GM21723 (cell line): ENCODE measurements around the gene FGB.

ENCODE experiments used
- ATAC-seq: cut with Tn5 transposase; IDR thresholded peaks from one replicate; pipeline ENCODE4 v1.9.1; 2021; ENCODE audit warnings: mild to moderate bottlenecking, moderate library complexity; ENCODE audit not compliant: unreplicated experiment

FGB gene

GRCh38 chr4:154562697-154563254 is at the start of gene FGB:
Gene FGB, plus strand, starts transcription at chr4:154563011. Its CDS starts 8 bp downstream, at chr4:154563019.
- ATAC-seq: no peak

- ATAC-seq: no peak
Observed at GRCh38 chr4:154516318-154517029, 46.3 kb upstream of the FGB start.

GRCh38 chr4:154517591-154517990 is 45.2 kb upstream of the FGB start:
- ATAC-seq: no peak

DNA sequence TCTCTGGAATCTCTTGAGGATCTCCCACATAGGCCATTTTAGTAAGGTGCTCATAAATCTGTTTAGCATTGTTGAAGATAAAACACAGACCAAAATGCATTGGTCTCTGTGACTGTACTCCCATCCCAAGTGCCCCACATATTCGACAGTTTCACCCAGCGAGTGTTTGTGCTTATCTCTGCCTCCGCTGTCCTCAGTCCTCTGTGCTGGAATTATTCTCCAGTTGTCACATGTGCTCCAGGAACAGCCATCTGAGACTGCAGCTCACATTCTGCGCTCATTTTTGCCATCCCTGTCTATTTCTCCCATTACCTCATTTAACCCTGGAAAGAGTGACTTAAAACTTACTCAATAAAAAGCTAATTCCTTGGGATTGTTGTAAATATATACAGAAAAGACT is 43.6 kb upstream of the FGB start:
- no peak for ATAC-seq

- ATAC-seq: no peak
Observed at GRCh38 chr4:154521607-154522006, 41.2 kb upstream of the FGB start.

- ATAC-seq: no peak
Observed at GRCh38 chr4:154526151-154526550, 36.7 kb upstream of the FGB start.

DNA sequence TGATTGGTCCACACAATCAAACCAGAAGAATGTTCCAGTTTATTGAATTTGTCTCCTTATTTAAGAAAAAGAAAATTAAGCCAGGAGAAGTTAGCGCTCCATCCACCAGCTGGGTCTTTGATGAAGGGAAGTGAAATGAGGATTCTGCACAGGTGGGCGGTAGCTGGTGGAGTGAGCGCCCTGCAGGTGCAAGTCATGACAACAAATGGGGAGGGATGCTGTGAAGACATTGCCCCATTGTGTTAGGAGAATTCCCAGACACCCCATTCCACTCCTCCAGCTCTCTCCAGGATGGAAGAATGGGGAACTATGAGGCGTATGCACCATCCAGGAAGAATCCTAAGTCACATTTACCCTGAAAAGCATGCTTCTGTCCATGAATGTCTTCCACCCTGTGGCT is 35.5 kb upstream of the FGB start:
- ATAC-seq: no peak

DNA sequence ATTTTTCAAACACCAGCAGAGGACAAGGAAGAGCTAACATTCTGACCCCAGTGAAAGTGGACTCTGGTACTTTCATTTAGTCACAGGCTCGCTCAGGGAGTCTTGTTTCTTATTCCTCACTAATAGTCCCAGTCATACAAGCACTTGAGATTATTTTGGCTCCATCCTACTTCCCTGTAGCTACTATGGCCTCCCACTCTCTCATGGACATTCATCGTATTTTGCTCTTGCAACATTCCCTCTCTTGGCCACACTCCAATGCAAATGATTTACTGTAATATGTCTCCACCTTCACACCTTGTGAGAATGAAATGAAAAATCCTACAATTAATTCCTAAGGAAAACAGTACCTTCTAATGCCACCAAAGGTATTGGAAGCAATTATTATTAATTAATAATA is 33.9 kb upstream of the FGB start:
- no peak for ATAC-seq

DNA sequence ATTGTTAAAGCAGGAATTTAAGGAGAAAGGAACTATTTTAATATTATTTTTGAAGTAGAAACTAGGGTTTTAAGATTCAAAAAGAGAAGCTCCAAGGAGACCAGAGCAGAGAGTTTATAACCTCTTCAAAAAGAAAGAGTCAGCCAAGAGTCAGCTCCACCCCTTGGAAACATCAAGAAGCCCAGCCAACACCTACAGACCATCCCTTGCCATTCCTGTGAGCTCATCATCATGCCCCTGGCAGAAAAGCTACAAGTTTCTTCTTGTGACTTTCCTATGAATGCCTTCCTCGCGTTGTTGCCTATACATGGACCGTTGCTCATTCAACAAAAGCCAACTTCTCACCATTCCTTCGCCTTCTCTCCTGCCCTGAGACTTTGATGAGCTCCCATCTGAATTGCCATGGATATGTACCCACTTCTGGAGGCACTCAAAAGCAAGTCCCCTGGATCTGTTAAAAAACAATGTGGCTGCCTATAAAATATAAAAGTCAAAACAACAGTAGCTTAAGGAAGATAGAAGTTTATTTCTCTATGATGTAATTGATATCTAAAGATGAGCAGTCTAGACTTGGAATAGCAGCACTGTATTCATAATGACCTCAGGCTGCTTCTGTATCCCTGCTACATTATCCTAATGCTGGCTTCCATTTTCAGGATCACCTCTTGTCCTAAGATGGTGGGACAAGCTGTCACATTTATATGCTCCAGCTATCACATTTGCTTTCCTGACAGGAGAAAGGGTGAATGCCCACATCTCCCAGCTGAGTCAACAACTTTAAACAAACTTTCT is 32.9 kb upstream of the FGB start:
- no peak for ATAC-seq

GRCh38 chr4:154534296-154534695 is 28.5 kb upstream of the FGB start:
- ATAC-seq: no peak

DNA sequence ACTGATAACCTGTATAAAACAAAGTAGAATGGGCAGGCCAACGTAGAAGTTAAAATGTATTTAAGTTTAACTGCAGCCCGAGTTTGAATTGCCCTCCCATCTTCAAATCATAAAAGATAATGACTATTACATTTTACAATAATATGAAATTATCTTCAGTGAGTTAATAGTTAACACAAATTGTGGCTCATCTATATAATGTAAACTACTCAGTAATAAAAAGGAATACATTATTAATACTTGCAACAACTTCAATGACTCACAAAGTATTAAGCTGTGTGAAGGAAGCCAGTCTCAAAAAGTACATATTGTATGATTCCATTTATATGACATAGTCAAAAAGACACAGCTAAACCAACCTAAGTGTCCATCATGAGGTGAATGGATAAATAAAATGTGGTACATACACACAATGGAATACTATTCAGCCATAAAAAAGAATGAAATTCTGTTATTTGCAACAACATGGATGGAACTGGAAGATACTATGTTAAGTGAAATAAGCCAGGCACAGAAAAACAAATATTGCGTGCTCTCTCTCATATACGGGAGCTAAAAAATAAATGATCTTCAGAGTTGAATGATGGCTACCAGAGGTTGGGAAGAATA is 20.4 kb upstream of the FGB start:
- ATAC-seq: no peak

GRCh38 chr4:154545689-154546088 is 17.1 kb upstream of the FGB start:
- no peak for ATAC-seq

GRCh38 chr4:154549894-154550790 is 12.7 kb upstream of the FGB start, which contains the start of gene PLRG1:
Gene PLRG1, minus strand, starts transcription at chr4:154550400. Its CDS starts 92 bp downstream, at chr4:154550308.
- peak; percentile 98 for ATAC-seq

DNA sequence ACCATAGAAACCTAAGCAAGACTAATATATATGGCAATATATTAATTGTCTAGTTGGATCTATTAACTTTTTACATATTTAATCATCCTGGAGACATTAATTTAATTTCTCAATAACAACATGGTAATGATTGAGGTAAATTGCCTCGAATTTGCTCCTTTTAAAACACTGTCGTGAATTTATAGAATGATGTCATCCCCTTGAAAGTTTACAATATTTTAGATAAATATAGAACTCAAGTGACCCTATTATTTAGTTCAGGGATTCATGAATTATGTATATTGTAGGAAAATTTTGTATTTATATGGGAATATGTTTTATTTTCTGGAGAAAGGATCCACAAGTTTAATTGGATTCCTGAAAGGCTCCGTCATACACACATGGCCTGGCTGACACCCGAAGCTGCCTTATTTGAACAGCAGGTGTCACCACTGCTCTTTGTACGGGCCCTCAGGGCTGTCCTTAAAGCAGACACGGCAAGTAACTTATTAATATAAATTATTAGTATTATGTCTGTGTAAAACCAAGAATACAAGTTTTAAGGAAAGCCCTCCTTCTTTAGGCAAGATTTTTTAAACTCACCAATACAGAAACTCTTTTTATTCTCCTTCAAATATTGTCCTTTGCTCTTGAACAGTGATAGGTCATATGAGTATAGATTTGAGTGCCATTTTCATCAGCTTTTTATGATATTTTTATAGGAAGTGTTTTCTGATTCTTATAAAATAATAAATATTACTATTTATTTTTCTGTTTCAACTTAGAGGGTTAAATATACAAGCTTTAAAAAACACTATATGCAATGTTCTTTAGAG is 10.7 kb upstream of the FGB start:
- peak; percentile 58 for ATAC-seq

GRCh38 chr4:154559141-154559493 is 3.7 kb upstream of the FGB start:
- ATAC-seq: peak; percentile 10

DNA sequence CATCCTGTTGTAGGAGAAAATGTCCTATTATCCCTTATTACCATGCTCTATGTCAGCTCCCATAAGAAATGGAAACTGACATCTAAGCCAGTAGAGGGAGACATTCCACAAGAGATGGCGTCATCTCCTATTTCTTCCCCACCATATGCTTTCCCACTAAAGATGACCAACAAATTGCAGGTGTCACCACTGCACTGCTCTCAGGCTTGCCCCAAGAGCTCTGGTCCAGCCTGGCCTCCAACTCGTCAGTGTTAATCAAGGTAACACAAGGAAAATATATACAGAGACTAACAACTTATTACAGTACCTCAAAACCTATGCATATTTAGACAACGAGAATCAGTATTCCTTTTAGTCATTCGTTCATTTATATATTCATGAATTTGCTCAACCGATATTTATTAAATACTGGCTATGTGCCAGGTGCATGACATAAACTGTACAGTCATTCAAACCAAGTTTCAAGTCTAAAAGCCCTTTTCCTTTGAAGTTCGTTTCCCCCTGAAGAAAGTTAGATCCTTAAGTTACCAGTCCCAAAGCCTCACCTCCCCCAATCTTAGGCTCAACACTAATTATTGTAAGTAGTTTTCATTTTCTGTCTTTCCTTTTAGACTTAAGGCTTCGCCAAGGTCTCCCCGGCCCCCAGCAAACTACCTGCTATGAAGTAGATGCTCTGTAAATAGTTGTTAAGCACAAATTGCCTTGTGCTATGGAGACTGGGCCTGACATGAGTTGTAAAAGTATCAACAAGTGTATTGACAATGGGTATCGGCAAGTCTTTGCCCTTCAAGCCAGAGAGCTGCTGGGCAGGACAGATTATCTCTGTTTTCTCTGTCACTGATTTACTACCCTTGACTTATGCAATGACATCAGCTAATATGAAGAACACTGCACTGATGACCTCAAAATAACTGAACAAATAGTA is 3.1 kb upstream of the FGB start:
- ATAC-seq: peak; percentile 85

DNA sequence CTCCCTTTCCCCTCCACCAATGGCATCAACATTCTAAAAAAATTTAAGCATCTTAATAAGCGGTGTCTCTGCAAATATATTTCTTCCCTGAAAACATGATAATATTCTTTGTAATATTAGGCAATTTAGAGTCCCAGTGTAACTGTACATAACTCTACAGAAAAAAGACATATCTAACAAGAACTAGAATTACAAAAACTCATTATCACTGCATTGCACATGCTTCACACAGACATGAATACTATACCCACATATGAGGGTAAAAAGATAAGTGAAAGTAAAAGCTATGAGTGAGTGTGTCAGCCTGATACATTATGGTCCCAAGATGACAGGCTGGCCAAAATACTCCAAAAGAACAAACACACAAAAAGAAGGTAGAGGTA is 2.4 kb upstream of the FGB start:
- no peak for ATAC-seq

DNA sequence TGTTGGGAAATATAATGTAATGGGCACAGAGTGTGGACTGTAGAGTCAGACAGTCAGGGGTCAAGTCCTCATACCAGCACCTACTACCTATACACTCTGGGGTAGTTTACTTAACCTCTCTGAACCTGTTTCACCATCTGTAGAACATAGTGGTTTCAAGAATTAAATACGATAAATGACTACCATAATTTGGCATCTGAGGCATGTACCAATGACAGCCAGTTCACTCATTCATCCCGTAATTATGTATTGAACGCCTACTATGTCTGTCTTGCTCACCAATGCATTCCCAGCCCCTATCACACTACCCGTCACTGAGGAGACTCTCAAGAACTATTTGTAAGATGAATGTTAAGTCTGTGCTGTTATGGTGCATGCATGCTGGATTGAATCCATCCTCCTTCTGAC is 2.0 kb upstream of the FGB start:
- no peak for ATAC-seq

DNA sequence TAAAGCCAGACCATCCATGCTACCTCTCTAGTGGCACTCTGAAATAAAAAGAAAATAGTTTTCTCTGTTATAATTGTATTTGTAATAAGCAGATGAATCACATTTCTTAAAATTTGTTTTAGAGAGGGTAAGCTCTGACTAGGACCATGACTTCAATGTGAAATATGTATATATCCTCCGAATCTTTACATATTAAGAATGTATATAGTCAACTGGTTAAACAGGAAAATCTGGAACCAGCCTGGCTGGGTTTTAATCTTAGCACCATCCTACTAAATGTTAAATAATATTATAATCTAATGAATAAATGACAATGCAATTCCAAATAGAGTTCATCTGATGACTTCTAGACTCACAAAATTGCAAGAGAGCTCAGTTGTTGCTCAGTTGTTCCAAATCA is 1.5 kb downstream of the FGB start:
- no peak for ATAC-seq
